CD14-positive monocyte (primary cell): Measurements from ENCODE around the gene TRIM31. TPM values are rescaled to one million over a fixed set of nuclear protein-coding genes. Genes with fewer than 3 reads are reported as not detected.

Experiments used
- DNase-seq, 3 donors: peaks; one replicate each; pipeline ENCODE4 v3.0.0-alpha.2; 2011 to 2022
- H2AFZ ChIP-seq: 2 replicates; pipeline ENCODE4 v1.6.0; 2012; ENCODE audit warnings: mild to moderate bottlenecking, low read depth, low read length, inconsistent platforms; ENCODE audit not compliant: insufficient read depth, poor library complexity, severe bottlenecking
- H3K27ac ChIP-seq, 2 donors: 1 replicate in 1 of 2; 2 replicates in 1 of 2; pipeline ENCODE4 v1.5.1; 2012 to 2013; ENCODE audit warnings: low read length in 2 of 2, control low read depth in 1 of 2, inconsistent platforms in 1 of 2, low read depth in 1 of 2, mild to moderate bottlenecking in 1 of 2
- H3K27me3 ChIP-seq, 2 donors: one replicate each; pipeline versions ENCODE4 v1.6.0 to v1.6.1; 2011 to 2013; ENCODE audit warnings: low read length in 2 of 2; ENCODE audit not compliant: control insufficient read depth in 2 of 2, insufficient read depth in 2 of 2
- H3K36me3 ChIP-seq, 2 donors: replicated peaks in 1 of 2; 1 replicate in 1 of 2; 2 replicates in 1 of 2; pipeline versions ENCODE4 v1.5.1 to v1.6.1; 2012 to 2013; ENCODE audit warnings: low read length in 2 of 2, control low read depth in 1 of 2, inconsistent platforms in 1 of 2, mild to moderate bottlenecking in 1 of 2; ENCODE audit not compliant: insufficient read depth in 2 of 2, control insufficient read depth in 1 of 2
- H3K4me1 ChIP-seq, 2 donors: 1 replicate in 1 of 2; 2 replicates in 1 of 2; pipeline versions ENCODE4 v1.5.1 to v1.6.1; 2012 to 2013; ENCODE audit warnings: low read length in 2 of 2, control low read depth in 1 of 2, inconsistent platforms in 1 of 2, mild to moderate bottlenecking in 1 of 2, moderate library complexity in 1 of 2; ENCODE audit not compliant: insufficient read depth in 2 of 2, control insufficient read depth in 1 of 2
- H3K4me2 ChIP-seq: replicated peaks from 2 replicates; pipeline ENCODE3; 2012; ENCODE audit warnings: low read length, moderate library complexity, mild to moderate bottlenecking; ENCODE audit not compliant: poor library complexity, severe bottlenecking; ENCODE audit errors: extremely low read depth
- H3K4me3 ChIP-seq, 3 experiments: fragments of 200-600 bp in 1 of 3; sonication (generic) in 1 of 3; replicated peaks in 1 of 3; 1 replicate in 2 of 3; 2 replicates in 1 of 3; pipeline ENCODE4 v1.5.1; 2011 to 2013; ENCODE audit warnings: low read length in 3 of 3, mild to moderate bottlenecking in 3 of 3, control low read depth in 2 of 3, low read depth in 2 of 3, inconsistent platforms in 1 of 3, moderate library complexity in 1 of 3
- H3K79me2 ChIP-seq: 2 replicates; pipeline ENCODE4 v1.6.0; 2012; ENCODE audit warnings: mild to moderate bottlenecking, control low read depth, inconsistent platforms, low read length, moderate library complexity; ENCODE audit not compliant: insufficient read depth
- H3K9ac ChIP-seq: 2 replicates; pipeline ENCODE4 v1.6.0; 2017; ENCODE audit warnings: low read length, mild to moderate bottlenecking; ENCODE audit not compliant: insufficient read depth, poor library complexity, severe bottlenecking
- H3K9me3 ChIP-seq, 2 donors: replicated peaks in 1 of 2; 1 replicate in 1 of 2; 2 replicates in 1 of 2; pipeline versions ENCODE4 v1.5.1 to v1.6.1; 2012 to 2013; ENCODE audit warnings: low read length in 2 of 2, control low read depth in 1 of 2; ENCODE audit not compliant: control insufficient read depth in 1 of 2, insufficient read depth in 1 of 2
- H4K20me1 ChIP-seq: 2 replicates; pipeline ENCODE4 v1.6.0; 2012; ENCODE audit warnings: mild to moderate bottlenecking, low read length, control low read depth, moderate library complexity; ENCODE audit not compliant: insufficient read depth
- H3K27ac Mint-ChIP-seq, 7 donors: one replicate each; pipeline ENCODE4 v1.8.0; 2020; ENCODE audit warnings: mild to moderate bottlenecking in 7 of 7, mixed read lengths in 7 of 7, moderate library complexity in 6 of 7, inconsistent platforms in 2 of 7
- H3K27me3 Mint-ChIP-seq, 3 donors: one replicate each; pipeline ENCODE4 v1.8.0; 2021 to 2022; ENCODE audit warnings: low read depth in 3 of 3, mild to moderate bottlenecking in 3 of 3, mixed read lengths in 3 of 3, moderate library complexity in 3 of 3, inconsistent platforms in 1 of 3
- H3K36me3 Mint-ChIP-seq, 2 donors: one replicate each; pipeline ENCODE4 v1.8.0; 2020; ENCODE audit warnings: mixed read lengths in 2 of 2, inconsistent platforms in 1 of 2, mild to moderate bottlenecking in 1 of 2
- H3K4me1 Mint-ChIP-seq: one replicate; pipeline ENCODE4 v1.8.0; 2020; ENCODE audit warnings: mild to moderate bottlenecking, mixed read lengths
- H3K4me3 Mint-ChIP-seq, 2 donors: one replicate each; pipeline ENCODE4 v1.8.0; 2020; ENCODE audit warnings: mild to moderate bottlenecking in 2 of 2, mixed read lengths in 2 of 2, moderate library complexity in 1 of 2
- H3K9me3 Mint-ChIP-seq, 7 donors: one replicate each; pipeline ENCODE4 v1.8.0; 2020 to 2022; ENCODE audit warnings: mixed read lengths in 7 of 7, mild to moderate bottlenecking in 6 of 7, moderate library complexity in 6 of 7, inconsistent platforms in 2 of 7
- WGBS: methylation state at CpG from one replicate; pipeline ENCODE4 v1.1.5; 2013; ENCODE audit warnings: missing lambda C conversion rate; ENCODE audit not compliant: insufficient coverage; 5-methylcytosine and 5-hydroxymethylcytosine counted together
- intact Hi-C, 2 donors: fragments of 100-400 bp; cut with micrococcal nuclease; formaldehyde crosslinking; loops; one replicate each; pipeline versions ENCODE4 v1.15.0 to v1.15.1; 2023
- polyA minus RNA-seq: library from RNA; depleted of rRNA, polyadenylated mRNA; stranded (reverse); fragments of >200 nt; gene quantifications from 2 replicates; pipeline ENCODE4 v1.2.3, GENCODE V29; 2012
- polyA plus RNA-seq, 3 donors: library from polyadenylated mRNA; depleted of rRNA in 1 of 3; unstranded in 2 of 3; stranded (reverse) in 1 of 3; fragments of 300-500 nt in 2 of 3; fragments of >200 nt in 1 of 3; fragmentation: Illumina TruSeq in 2 of 3; gene quantifications; 1 replicate in 2 of 3; 2 replicates in 1 of 3; pipeline ENCODE4 v1.2.3, GENCODE V29; 2012 to 2021
- total RNA-seq, 12 experiments: library from RNA in 1 of 12; stranded (reverse) in 1 of 12; fragments of 120-200 nt in 1 of 12; gene quantifications; one replicate each; pipeline ENCODE4 v1.2.4 and lab custom pipeline; 2013 to 2026; ENCODE audit warnings: mixed read lengths in 6 of 12, inconsistent platforms in 1 of 12
- TF ChIP-seq, protein P1 (sequence below): fragments of 200-600 bp; IDR thresholded peaks from one replicate; pipeline ENCODE4 v1.8.0; 2022; ENCODE audit warnings: antibody characterized with exemption, mild to moderate bottlenecking

TRIM31 gene
- total RNA-seq (2013) = not detected
- polyA plus RNA-seq = not detected
- not detected in 2 replicates for polyA minus RNA-seq
- 0 to 3.0 (median 0.06) reads per million in 11 experiments for total RNA-seq (lab: John Stamatoyannopoulos, UW)

GRCh38 chr6:30113003-30113759 is at the start of gene TRIM31:
TRIM31 (minus strand) TSS chr6:30113090; CDS start chr6:30112805, 285 bp downstream.
- no peaks in the 10 kb centered on the region for H3K36me3 Mint-ChIP-seq
- intact Hi-C loops = no loop called here
- H3K4me1 Mint-ChIP-seq = peaks cover 4% of the 10 kb centered on the region

GRCh38 chr6:30162265-30163089 is 49.6 kb upstream of the TRIM31 start:
- Histone ChIP-seq H3K4me3 (no peak overlapping the region), H4K20me1 (no peaks in the 10 kb centered on the region), H3K9me3 (no peaks in the 10 kb centered on the region), H3K4me1 (peaks cover 12 to 13% of the 10 kb centered on the region in 2 donors), H3K36me3 (no peaks in the 10 kb centered on the region), H3K27me3 (no peaks in the 10 kb centered on the region), H3K79me2 (no peaks in the 10 kb centered on the region), H3K4me2 (no peak overlapping the region), H2AFZ (no peak overlapping the region), H3K9ac (no peak overlapping the region), H3K27ac (no peak overlapping the region)
- WGBS = 95% methylated on average over 5 of the region's 12 CpGs
- no peak overlapping the region for H3K27ac Mint-ChIP-seq
- no peaks in the 10 kb centered on the region for H3K36me3 Mint-ChIP-seq
- intact Hi-C loops = no loop called here
- H3K27me3 Mint-ChIP-seq = peaks cover 2 to 12% (median 7%) of the 10 kb centered on the region in 3 donors
- no peak overlapping the region for H3K4me3 Mint-ChIP-seq
- peaks cover 11% of the 10 kb centered on the region for H3K4me1 Mint-ChIP-seq
- H3K9me3 Mint-ChIP-seq = peaks cover 0 to 2% (median 0%) of the 10 kb centered on the region in 7 donors
- TF ChIP-seq, protein P1, sequence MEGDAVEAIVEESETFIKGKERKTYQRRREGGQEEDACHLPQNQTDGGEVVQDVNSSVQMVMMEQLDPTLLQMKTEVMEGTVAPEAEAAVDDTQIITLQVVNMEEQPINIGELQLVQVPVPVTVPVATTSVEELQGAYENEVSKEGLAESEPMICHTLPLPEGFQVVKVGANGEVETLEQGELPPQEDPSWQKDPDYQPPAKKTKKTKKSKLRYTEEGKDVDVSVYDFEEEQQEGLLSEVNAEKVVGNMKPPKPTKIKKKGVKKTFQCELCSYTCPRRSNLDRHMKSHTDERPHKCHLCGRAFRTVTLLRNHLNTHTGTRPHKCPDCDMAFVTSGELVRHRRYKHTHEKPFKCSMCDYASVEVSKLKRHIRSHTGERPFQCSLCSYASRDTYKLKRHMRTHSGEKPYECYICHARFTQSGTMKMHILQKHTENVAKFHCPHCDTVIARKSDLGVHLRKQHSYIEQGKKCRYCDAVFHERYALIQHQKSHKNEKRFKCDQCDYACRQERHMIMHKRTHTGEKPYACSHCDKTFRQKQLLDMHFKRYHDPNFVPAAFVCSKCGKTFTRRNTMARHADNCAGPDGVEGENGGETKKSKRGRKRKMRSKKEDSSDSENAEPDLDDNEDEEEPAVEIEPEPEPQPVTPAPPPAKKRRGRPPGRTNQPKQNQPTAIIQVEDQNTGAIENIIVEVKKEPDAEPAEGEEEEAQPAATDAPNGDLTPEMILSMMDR = no peak
- DNase-seq = no peak

More at GRCh38 chr6:30113003-30113759, at the start of gene TRIM31:
- TF ChIP-seq, protein P1 = no peak
- Mint-ChIP-seq H3K27me3 (peaks cover 53 to 63% (median 58%) of the 10 kb centered on the region in 3 donors), H3K9me3 (peaks cover 0 to 2% (median 0%) of the 10 kb centered on the region in 7 donors), H3K27ac (no peak within 1 kb of the TSS), H3K4me3 (peak within 1 kb of the TSS in 1 of 2 donors; percentile 52)
- H3K36me3 ChIP-seq = no peaks in the 10 kb centered on the region
- no peaks in the 10 kb centered on the region for H4K20me1 ChIP-seq
- no peaks in the 10 kb centered on the region for H3K79me2 ChIP-seq
- H3K27ac ChIP-seq = no peak within 1 kb of the TSS
- no peak within 1 kb of the TSS for H2AFZ ChIP-seq
- H3K4me2 ChIP-seq = no peak within 1 kb of the TSS
- DNase-seq = peak in 1 of 3 donors; percentile 25
- 100% methylated on average over 1 of the region's 3 CpGs for WGBS
- H3K4me3 ChIP-seq = no peak within 1 kb of the TSS
- H3K9me3 ChIP-seq = no peaks in the 10 kb centered on the region
- no peak within 1 kb of the TSS for H3K9ac ChIP-seq
- peaks cover 48 to 56% of the 10 kb centered on the region in 2 donors for H3K27me3 ChIP-seq
- no peaks in the 10 kb centered on the region for H3K4me1 ChIP-seq
